Aorta (tissue), 5 donors: ENCODE results near the gene CTRL. TPM values are rescaled to one million over a fixed set of nuclear protein-coding genes. Genes with fewer than 3 reads are reported as not detected.

Source experiments
- ATAC-seq: fragments of 200-7000 bp; cut with Tn5 transposase; one replicate; pipeline ENCODE4 v1.9.1; 2022; ENCODE audit warnings: moderate library complexity; ENCODE audit not compliant: low FRiP score
- DNase-seq, 2 donors: peaks; one replicate each; pipeline ENCODE4 v3.0.0-alpha.2; 2020
- H3K27ac ChIP-seq, 2 donors: one replicate each; pipeline ENCODE4 v1.5.1; 2013; ENCODE audit warnings: low read length in 2 of 2, mild to moderate bottlenecking in 2 of 2, moderate library complexity in 2 of 2, control low read depth in 1 of 2, inconsistent platforms in 1 of 2, low read depth in 1 of 2
- H3K27me3 ChIP-seq, 2 donors: one replicate each; pipeline ENCODE4 v1.6.1; 2013; ENCODE audit warnings: control low read depth in 1 of 2, low read length in 1 of 2, mild to moderate bottlenecking in 1 of 2, moderate library complexity in 1 of 2; ENCODE audit not compliant: insufficient read depth in 2 of 2, control insufficient read depth in 1 of 2
- H3K36me3 ChIP-seq, 2 donors: one replicate each; pipeline ENCODE4 v1.6.1; 2013; ENCODE audit warnings: control low read depth in 1 of 2, low read length in 1 of 2, mild to moderate bottlenecking in 1 of 2; ENCODE audit not compliant: insufficient read depth in 2 of 2, control insufficient read depth in 1 of 2
- H3K4me1 ChIP-seq, 2 donors: one replicate each; pipeline ENCODE4 v1.6.1; 2013; ENCODE audit warnings: low read length in 2 of 2, control low read depth in 1 of 2, mild to moderate bottlenecking in 1 of 2, moderate library complexity in 1 of 2; ENCODE audit not compliant: insufficient read depth in 2 of 2, control insufficient read depth in 1 of 2
- H3K4me3 ChIP-seq, 2 donors: one replicate each; pipeline ENCODE4 v1.5.1; 2013; ENCODE audit warnings: low read length in 2 of 2, control low read depth in 1 of 2, mild to moderate bottlenecking in 1 of 2
- H3K9me3 ChIP-seq: one replicate; pipeline ENCODE4 v1.6.1; 2013; ENCODE audit warnings: mild to moderate bottlenecking, low read length; ENCODE audit not compliant: control insufficient read depth
- WGBS, 2 donors: extraction: QIAGEN DNeasy Blood & Tissue Kit; methylation state at CpG; one replicate each; pipeline ENCODE4 v1.1.7; 2013; 5-methylcytosine and 5-hydroxymethylcytosine counted together
- intact Hi-C, 2 donors: fragments of 100-400 bp; cut with DNase I; formaldehyde crosslinking; loops; one replicate each; pipeline versions ENCODE4 v1.14.2 to v1.15.0; 2022
- polyA plus RNA-seq, 2 donors: library from polyadenylated mRNA; stranded (reverse); fragments of 200-250 nt; gene quantifications; one replicate each; pipeline ENCODE4 v1.2.3, GENCODE V29; 2013
- total RNA-seq, 2 donors: library from RNA; stranded (reverse); fragmentation: NEBNext Ultra II Directional; extraction: Animal tissue kit (Norgen Biotek cat#: 25700); gene quantifications; one replicate each; pipeline ENCODE4 v1.2.1, GENCODE V29; 2021
- donor health status: healthy with polysubstance abuse.
- donor health status: Bipolar disorder and iron deficiency.
- donor health status: DM: no; HTN: no; CAD: no.
- donor health status: DM: no; HTN: no; CAD: no.
- donor health status: DM: yes; HTN: yes; CAD: no.

CTRL gene
- total and polyA plus RNA-seq, 4 donors, result 0.84 to 3.5 (median 0.90) TPM; not detected in 1

GRCh38 chr16:67969254-67970039 is 37.8 kb upstream of the CTRL start:
- H3K27me3 ChIP-seq, result no peaks in the 10 kb centered on the region
- H3K9me3 ChIP-seq, result no peaks in the 10 kb centered on the region
- intact Hi-C loops, result no loop called here
- ATAC-seq, result peak; percentile 2
- no peaks in the 10 kb centered on the region for H3K36me3 ChIP-seq
- peak overlapping the region; percentile 20 to 85 for H3K4me3 ChIP-seq
- WGBS, 2 donors, result 40 to 43% methylated on average over 40 of the region's 40 CpGs
- H3K4me1 ChIP-seq, result no peaks in the 10 kb centered on the region
- peak overlapping the region; percentile 22 to 41 for H3K27ac ChIP-seq
- DNase-seq, result no peak

DNA sequence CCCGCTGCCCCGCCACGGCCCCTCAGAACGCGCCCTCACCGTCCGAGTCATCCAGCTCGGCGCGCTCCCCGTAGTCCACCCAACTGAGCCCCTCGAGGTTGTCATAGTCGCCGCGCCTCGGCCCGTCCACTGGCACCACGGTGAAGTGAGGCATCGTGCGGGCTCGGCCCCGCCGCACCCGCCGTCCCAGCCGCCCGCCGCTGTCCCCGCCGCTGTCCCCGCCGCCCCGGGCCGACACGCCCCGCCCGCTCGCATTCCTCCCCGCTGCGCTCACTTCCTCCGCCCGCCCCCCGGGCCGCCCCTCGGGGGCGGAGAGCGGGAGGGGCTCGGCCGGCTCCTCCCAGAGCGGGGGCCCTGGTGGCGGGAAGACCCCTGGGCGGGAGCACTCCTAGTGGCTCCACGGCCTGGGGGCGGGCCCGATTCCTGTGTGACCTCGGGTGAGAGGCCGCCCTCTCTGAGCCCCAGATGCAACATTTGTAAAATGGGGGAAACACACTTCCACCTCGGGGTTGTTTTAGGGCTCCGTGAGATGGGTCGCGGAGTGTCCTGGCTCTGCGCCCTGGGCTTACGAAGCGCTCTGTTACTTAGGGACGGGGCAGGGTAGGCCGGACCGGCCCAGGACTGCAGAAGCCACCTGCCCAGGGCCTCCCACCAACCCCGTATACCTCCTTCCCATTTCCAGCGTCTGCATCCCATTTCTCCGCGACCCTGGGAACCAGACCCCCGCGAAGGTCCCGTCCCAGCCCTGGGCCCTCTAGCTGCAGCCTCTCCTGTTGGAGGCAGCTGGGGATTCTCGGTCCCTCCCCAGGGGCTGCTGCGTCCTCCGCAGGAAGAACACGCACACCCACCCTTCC is 37.0 kb upstream of the CTRL start, which contains the start of gene SLC12A4:
SLC12A4 (minus strand) TSS at position 238 of the 854 bp plus-strand sequence; CDS start at position 154, 84 bp downstream.
- H3K4me3 ChIP-seq, result peak within 1 kb of the TSS; percentile 85 to 86
- intact Hi-C loops, result no loop called here
- WGBS, 2 donors, result 1% methylated on average over 41 to 78 of the region's 78 CpGs
- peak; percentile 93 for ATAC-seq
- DNase-seq, result peak; percentile 92 to 96
- H3K9me3 ChIP-seq, result no peaks in the 10 kb centered on the region
- no peaks in the 10 kb centered on the region for H3K36me3 ChIP-seq
- peak within 1 kb of the TSS; percentile 88 to 99 for H3K27ac ChIP-seq
- H3K27me3 ChIP-seq, result no peaks in the 10 kb centered on the region
- no peaks in the 10 kb centered on the region for H3K4me1 ChIP-seq

- Histone ChIP-seq H3K27me3 (no peaks in the 10 kb centered on the region), H3K36me3 (no peaks in the 10 kb centered on the region), H3K27ac (peak overlapping the region; percentile 88 to 99), H3K4me3 (peak overlapping the region; percentile 85 to 86), H3K4me1 (no peaks in the 10 kb centered on the region), H3K9me3 (no peaks in the 10 kb centered on the region)
- 0 to 1% methylated on average over 29 to 45 of the region's 45 CpGs for WGBS, 2 donors
- peak in 1 of 2 donors; percentile 89 for DNase-seq
- ATAC-seq, result peak; percentile 39
- intact Hi-C loops, result no loop called here
Measured at GRCh38 chr16:67967958-67968399, 36.3 kb upstream of the CTRL start.

DNA sequence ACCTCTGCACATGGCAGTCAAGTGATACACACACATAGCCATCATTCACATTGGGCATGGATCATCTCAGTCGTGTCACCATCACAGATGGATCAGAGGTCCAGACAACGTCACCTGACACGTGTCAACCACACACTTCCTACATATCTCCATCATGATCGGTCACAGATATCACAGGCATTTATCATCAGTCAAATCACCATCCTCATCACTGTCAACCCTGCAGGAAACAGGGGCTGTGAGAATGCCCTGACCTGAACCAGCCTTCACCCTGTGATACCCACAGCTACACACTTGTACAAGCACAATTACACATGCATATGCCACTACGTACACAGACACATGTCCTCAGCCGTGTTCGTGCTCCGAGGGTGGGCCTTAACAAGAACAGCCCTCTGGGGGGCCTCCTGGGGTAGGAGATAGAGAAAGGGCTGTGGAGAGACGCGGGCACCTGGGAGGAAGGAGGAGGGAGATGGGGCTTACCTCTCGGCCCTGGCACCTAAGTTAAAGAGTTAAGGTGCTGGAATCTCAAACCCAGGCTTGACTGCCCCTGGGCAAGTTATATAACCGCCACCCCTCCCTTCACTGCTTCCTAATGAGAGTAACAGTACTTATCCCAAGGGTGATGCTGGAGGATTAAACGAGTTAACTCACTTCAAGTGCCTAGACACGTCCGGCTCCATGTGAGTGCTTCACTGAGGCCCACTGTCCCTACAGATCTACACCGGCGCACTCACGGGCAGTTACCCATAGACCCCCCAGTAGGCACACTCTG is 35.7 kb upstream of the CTRL start:
- no peak for ATAC-seq
- H3K4me1 ChIP-seq, result no peaks in the 10 kb centered on the region
- H3K36me3 ChIP-seq, result no peaks in the 10 kb centered on the region
- intact Hi-C loops, result no loop called here
- H3K9me3 ChIP-seq, result no peaks in the 10 kb centered on the region
- 1 to 2% methylated on average over 18 of the region's 18 CpGs for WGBS, 2 donors
- peak overlapping the region; percentile 85 to 86 for H3K4me3 ChIP-seq
- H3K27me3 ChIP-seq, result no peaks in the 10 kb centered on the region
- H3K27ac ChIP-seq, result peak overlapping the region; percentile 88 to 99
- no peak for DNase-seq

GRCh38 chr16:67966549-67967182 is 35.0 kb upstream of the CTRL start:
- H3K9me3 ChIP-seq, result no peaks in the 10 kb centered on the region
- intact Hi-C loops, result no loop called here
- H3K27ac ChIP-seq, result peak overlapping the region in 1 of 2 donors; percentile 99
- peak in 1 of 2 donors; percentile 77 for DNase-seq
- H3K4me3 ChIP-seq, result peak overlapping the region; percentile 85 to 86
- H3K36me3 ChIP-seq, result peaks cover 0 to 2% of the 10 kb centered on the region in 2 donors
- ATAC-seq, result peak; percentile 16
- H3K27me3 ChIP-seq, result no peaks in the 10 kb centered on the region
- no peaks in the 10 kb centered on the region for H3K4me1 ChIP-seq
- WGBS, 2 donors, result 0 to 12% methylated on average over 2 to 3 of the region's 3 CpGs

DNA sequence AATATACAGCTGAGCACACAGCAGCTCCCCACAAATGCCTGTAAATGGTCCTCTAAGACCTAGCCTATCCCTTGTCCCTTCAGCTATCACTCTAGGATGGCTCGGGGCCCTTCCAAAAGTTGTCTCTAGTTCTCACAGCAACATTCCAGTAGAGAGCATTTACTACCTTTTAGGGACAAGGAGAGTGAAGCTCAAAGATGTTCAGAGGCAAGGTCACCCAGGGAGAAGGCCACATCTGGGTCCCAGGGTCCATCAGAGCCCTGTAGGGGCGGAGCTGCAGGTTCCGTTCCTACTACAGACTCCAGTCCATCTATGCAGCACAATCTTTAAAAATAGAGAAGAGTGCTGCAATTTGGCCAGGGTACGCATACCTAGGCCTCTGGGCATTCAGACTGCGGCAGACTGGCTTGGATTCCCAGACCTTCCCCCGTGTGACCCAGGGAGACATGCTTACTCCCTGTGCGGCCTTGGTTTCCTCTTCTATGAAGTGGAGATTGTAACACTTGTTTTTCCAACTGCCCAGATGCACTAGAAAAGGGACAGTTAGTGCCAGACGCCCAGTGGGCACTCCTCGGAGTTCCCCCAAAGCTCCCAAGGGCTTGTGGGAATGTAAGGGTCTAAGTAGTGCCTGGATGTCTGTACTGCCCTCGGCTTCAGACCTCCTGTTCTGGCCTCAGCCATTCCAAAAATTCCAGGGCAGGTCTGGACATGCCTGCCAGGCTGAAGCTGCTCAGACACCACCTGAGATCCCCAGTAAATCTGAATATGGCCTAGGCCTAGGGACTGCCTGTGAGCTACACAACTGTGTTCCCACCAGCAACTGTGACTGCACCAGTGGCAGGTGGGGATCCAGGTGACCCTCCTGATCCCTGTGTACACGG is 34.2 kb upstream of the CTRL start:
- 12 to 13% methylated on average over 11 of the region's 11 CpGs for WGBS, 2 donors
- H3K36me3 ChIP-seq, result peaks cover 0 to 6% of the 10 kb centered on the region in 2 donors
- intact Hi-C loops, result no loop called here
- H3K27ac ChIP-seq, result peak overlapping the region in 1 of 2 donors; percentile 99
- ATAC-seq (no peak), DNase-seq (no peak)
- H3K4me1 ChIP-seq, result no peaks in the 10 kb centered on the region
- no peak overlapping the region for H3K4me3 ChIP-seq
- no peaks in the 10 kb centered on the region for H3K9me3 ChIP-seq
- H3K27me3 ChIP-seq, result no peaks in the 10 kb centered on the region

DNA sequence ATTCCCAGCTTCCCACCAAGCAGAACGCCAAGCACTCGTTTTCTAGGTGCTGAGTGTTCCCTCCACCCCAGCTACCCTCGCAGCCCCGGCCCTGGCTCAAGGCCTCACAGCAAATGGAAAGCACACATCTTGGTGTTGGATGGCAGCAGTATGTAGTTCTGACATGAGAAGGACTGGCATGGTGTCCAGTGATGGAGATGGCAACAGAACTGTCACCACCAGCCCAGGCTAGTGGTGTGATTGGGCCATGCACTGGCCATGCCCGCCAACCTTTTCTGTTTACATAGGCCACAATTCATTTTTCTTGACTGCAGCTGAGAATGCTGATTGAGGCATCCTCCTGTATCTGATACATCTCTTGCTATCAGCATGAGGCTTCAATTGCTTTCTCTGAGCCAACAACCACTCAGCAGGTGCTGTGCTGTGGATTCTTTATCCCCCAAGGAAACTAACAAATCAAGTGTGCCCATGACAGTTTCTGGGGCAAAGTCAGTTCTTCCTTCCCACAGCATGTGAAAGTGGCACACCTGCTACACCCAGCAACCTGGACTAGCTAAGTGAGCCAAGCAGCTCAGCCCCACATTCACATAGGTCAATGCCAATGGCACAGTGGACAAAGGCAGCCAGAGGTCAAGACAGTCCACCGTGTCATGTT is 32.9 kb upstream of the CTRL start:
- no peaks in the 10 kb centered on the region for H3K4me1 ChIP-seq
- intact Hi-C loops, result no loop called here
- no peak for DNase-seq
- no peaks in the 10 kb centered on the region for H3K27me3 ChIP-seq
- WGBS, 2 donors, result 32 to 35% methylated on average over 6 of the region's 6 CpGs
- H3K4me3 ChIP-seq, result no peak overlapping the region
- H3K9me3 ChIP-seq, result no peaks in the 10 kb centered on the region
- peaks cover 0 to 9% of the 10 kb centered on the region in 2 donors for H3K36me3 ChIP-seq
- no peak for ATAC-seq
- H3K27ac ChIP-seq, result peak overlapping the region in 1 of 2 donors; percentile 23
